HG03378 (cell line): ENCODE data around the gene PPOX.

Experiments
- ATAC-seq: cut with Tn5 transposase; IDR thresholded peaks from one replicate; pipeline ENCODE4 v1.9.1; 2021; ENCODE audit warnings: mild to moderate bottlenecking, moderate library complexity; ENCODE audit not compliant: unreplicated experiment

The PPOX gene

GRCh38 chr1:161175771-161176453 is 9.7 kb downstream of the PPOX start:
- ATAC-seq = no peak

GRCh38 chr1:161176468-161177111 is 10.4 kb downstream of the PPOX start:
- ATAC-seq = no peak

DNA sequence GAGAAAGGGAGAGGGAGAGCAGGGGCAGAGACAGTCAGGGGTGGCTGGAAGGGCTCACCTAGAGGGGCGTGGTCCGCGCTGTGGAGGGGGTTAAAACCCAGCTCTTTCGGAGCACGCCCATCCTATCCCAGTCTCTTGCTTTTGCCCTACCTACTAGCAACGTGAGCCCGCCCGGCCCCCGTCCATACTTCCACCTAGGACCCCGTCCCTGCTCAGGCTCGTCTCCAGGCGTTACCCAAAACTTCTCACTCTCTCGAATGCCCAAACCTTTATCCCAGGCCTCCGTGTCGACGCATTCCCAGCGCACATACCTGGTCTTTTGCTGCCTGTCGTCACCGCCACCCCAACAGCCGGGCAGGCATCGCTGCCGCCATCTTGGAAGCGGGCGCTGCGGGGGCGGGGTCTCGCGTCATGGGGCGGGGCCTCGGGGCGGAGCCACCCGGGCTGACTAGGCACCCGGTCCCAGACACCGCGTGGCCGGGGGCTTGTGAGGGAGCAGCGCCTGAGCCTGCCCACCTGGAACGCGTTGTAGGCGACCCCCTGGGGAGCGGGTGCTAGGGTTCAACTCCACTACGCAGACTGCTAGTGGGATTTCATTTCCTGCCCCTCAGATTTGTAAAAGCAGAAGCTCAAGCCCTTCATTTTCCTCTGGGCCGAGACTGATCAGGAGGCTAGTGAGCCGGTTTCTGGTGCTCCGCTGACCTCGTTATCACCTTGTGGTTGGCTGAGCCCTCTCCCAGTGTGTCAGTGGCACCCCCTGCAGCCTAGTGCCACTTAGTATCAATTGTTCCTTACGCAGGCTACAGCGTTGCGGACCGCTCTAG is 11.1 kb downstream of the PPOX start, which contains the start of gene B4GALT3:
TSS of gene B4GALT3 (minus strand) at position 396 of the 824 bp plus-strand sequence. CDS start 1,447 bp downstream, outside the sequence.
- peak; percentile 61 for ATAC-seq

DNA sequence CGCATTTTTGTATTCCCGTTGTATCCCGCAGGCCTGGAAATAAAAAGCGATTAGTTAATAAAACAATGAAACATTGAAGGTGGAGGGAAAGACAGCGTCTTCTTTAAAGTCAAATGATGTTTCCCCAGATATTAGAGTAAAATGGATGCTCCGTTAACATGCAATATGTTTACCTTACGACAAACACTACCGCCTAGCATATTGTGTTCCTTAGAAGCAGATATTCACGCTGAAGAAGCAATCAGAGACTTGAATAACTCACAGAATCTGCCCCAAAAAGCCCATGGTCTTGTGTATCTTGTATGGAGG is 11.7 kb downstream of the PPOX start:
- ATAC-seq = no peak

GRCh38 chr1:161179698-161180097 is 13.5 kb downstream of the PPOX start:
- no peak for ATAC-seq

- no peak for ATAC-seq
These were observed 14.4 kb downstream of the PPOX start for GRCh38 chr1:161180639-161181038.

- ATAC-seq = peak; percentile 65
These were observed 16.0 kb downstream of the PPOX start for GRCh38 chr1:161182214-161182613.

DNA sequence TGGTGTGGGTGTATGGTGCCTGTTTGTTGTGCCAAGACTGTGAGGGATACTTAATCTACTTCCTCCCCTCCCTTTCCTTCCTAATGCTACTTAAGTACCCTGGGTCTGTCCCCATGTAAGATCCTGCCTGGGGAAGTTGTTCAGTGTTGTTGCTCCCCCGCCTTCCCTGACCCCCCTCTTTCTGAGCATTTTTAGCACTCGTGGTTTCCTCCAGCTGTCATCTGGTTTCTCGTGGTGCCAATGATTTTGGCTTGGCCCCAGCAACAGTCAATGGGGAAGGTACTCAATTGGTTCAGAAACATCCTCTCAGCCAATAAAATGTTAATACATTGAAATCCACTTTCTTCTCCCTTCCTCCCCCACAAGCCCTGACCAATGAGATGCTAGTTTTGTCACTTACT is 19.1 kb downstream of the PPOX start:
- ATAC-seq = peak; percentile 66

DNA sequence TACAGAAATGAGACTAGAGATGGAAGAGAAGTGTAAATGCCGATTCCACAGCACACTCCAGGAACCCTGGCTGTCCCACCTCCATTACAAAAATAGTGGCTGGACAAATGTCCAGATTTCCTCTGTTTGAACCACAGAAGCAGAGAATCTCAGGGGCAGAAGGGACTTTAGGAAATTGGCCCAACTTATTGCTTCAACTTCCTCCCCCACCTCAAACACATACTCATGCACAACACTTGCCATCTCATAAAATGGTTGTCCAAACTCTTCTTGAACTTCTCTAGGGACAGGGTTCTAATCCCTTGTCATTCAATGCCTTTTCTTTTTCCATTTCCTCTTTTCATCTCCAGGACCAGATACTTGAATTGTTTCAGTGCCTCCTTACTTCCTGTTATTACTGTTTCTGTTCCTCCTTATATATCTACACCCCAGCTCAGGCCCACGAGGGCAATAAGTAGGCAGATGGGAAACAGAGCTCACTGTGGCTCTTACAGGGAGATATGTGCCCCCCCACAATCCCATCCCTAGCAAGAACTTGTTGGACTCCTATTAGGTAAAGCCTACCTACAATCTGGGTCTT is 19.6 kb downstream of the PPOX start:
- peak; percentile 18 for ATAC-seq

GRCh38 chr1:161187311-161187710 is 21.1 kb downstream of the PPOX start:
- no peak for ATAC-seq

DNA sequence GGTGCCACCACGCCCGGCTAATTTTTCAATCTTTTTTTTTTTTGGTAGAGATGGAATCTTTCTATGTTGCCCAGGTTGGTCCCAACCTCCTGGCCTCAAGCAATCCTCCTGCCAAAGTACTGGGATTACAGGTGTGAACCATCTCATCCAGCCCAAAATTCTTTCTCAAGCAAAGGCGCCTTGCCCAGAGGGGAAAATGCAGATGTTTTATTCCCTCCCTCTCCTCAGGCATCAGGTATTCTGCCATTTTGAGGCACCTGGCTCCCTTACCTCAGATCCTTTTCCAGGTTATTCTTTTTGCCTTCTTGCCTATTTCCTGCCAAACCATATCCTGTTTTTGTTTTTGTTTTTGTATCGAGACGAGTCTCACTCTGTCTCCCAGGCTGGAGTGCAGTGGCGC is 22.2 kb downstream of the PPOX start:
- no peak for ATAC-seq

DNA sequence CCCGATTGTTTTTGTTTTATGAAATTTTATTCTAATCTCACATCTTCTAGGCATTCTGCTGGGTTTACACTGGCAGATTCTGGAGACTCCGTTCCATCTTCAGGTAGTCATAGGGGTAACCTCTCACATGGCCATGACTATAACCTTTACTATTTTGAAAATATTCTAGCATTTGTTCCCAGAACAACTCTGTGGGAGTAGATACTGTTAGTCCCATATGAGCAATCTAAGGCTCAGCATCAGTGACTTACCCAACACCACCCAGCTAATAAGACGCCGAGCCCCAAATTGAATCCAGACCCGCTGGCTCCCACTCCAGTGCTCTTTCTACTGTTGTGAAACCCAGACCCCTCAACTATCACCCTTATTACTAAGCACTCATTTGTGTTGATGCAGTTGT is 22.8 kb downstream of the PPOX start:
- no peak for ATAC-seq

DNA sequence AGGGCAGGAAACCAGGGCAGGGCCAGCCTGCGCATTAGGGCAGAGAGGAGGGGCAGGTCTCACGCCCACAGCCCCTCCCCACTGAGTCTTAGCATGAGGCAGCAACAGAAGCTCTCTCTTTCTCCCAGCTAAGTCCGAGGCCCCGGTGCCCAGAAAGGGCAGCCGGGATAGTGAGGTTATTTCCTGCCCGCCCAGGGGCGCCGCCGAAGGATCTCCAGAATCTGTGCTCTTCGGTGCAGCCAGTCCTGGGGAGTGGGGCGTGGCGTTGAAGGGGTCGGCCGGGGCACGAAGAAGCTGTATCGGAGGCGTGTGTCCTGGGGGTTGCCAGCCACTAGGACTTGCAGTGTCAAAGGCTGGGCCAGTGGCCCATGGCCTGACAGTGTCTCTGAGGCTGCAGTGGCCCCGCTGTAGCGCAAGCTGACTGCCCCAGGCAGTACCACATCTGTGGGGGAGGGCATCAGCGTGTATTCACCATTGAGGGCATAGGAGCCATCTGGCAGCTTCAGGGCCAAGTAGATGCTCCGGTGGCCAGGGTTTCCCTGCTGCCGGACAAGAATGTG is 24.8 kb downstream of the PPOX start:
- ATAC-seq = no peak

DNA sequence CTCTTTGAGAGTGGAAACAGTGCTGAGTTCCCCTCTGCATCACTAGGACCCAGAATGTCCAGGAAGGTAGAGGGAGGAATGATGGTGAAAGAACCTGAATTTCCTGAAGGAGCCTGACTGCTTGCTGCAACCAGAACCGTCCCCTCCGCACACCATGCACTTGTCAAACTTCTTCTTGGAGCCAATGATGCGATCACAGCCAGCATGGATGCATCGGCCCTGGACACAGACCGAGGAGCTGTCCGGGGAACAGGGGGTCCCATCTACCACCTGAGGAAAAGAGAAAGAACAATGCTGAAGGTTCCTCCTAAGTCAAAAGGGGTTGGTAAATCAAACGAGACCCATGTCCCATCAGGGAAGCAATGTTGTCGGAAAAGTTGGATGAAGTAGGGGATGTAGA is 25.7 kb downstream of the PPOX start:
- no peak for ATAC-seq

- ATAC-seq = no peak
These were observed 26.5 kb downstream of the PPOX start for GRCh38 chr1:161192476-161193465.

- ATAC-seq = no peak
These were observed 27.5 kb downstream of the PPOX start for GRCh38 chr1:161193561-161194235.

GRCh38 chr1:161195171-161195570 is 28.9 kb downstream of the PPOX start:
- ATAC-seq = no peak

DNA sequence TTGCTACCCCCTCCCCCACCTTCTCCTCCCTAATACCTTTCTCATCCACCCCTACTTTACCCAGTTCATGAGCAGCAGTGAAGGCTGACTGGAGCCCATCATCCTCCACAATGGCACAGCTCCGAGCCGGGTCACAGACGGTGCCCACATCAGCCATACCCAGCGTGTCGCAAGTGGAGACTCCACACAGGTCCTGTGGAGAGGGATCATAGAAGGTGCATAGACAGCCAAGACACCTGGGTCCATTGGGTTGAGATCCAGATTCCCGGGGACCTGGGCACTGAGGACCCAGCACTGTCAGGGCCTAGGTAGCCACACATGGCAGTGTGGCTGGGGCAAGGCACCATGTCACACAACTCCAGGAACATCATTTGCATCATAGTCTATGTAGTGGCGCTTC is 29.9 kb downstream of the PPOX start:
- ATAC-seq = no peak
